Upper lobe of right lung (tissue), 1 donor: Measurements from ENCODE around the gene TDRD10. TPM values are rescaled to one million over a fixed set of nuclear protein-coding genes. Genes with fewer than 3 reads are reported as not detected.

ENCODE experiments used
- ATAC-seq: fragments of 200-7000 bp; cut with Tn5 transposase; one replicate; pipeline ENCODE4 v1.9.1; 2020; ENCODE audit warnings: mild to moderate bottlenecking, moderate library complexity
- DNase-seq: peaks from one replicate; pipeline ENCODE4 v3.0.0-alpha.2; 2020
- H3K27ac ChIP-seq: fragments of 200-600 bp; one replicate; pipeline ENCODE4 v1.8.0; 2022
- H3K27me3 ChIP-seq: fragments of 200-600 bp; one replicate; pipeline ENCODE4 v1.8.0; 2022; ENCODE audit warnings: mild to moderate bottlenecking
- H3K36me3 ChIP-seq: fragments of 200-600 bp; one replicate; pipeline ENCODE4 v1.8.0; 2022
- H3K4me1 ChIP-seq: fragments of 200-600 bp; one replicate; pipeline ENCODE4 v1.8.0; 2022
- H3K4me3 ChIP-seq: fragments of 200-600 bp; one replicate; pipeline ENCODE4 v1.8.0; 2022; ENCODE audit warnings: mild to moderate bottlenecking
- H3K9me3 ChIP-seq: fragments of 200-600 bp; one replicate; pipeline ENCODE4 v1.8.0; 2022
- CTCF ChIP-seq: fragments of 200-600 bp; IDR thresholded peaks from one replicate; pipeline ENCODE4 v1.8.0; 2022; ENCODE audit warnings: antibody characterized with exemption
- intact Hi-C: fragments of 100-400 bp; cut with DNase I; formaldehyde crosslinking; loops from one replicate; pipeline ENCODE4 v1.11.0; 2022
- total RNA-seq: library from RNA; stranded (reverse); fragmentation: NEBNext Ultra II Directional; extraction: Animal tissue kit (Norgen Biotek cat#: 25700); gene quantifications from one replicate; pipeline ENCODE4 v1.2.1, GENCODE V29; 2021
- donor health status: DM: no; HTN: yes; CAD: no; lungs with severe emphysema.

The TDRD10 gene
- total RNA-seq, 1 donor from 2014 or later = 21.7 TPM

DNA sequence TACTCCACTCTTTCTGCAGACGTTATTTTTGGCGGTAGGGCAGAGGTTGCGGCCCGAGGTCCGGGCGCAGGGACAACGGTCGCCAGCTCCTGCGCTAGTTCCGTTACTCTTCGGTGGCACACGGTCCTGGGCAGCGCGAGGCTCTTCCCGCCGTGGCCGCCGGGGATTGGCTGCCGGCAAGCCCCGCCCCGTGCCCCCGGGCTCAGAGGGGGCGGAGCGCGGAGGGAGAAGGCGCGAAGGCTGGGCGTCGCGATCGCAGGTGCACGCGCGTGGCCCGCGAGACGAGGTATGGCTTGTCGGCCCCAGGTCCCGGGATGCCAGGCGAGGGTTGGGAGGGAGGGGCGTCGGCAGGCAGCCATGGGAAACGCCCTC is 711 bp downstream of the TDRD10 start:
- Histone ChIP-seq H3K9me3 (no peaks in the 10 kb centered on the region), H3K4me1 (peaks cover 16% of the 10 kb centered on the region), H3K27me3 (no peaks in the 10 kb centered on the region), H3K27ac (peak overlapping the region; percentile 84), H3K36me3 (peaks cover 11% of the 10 kb centered on the region), H3K4me3 (peak overlapping the region; percentile 61)
- intact Hi-C loops = no loop called here
- ATAC-seq (peak; percentile 26), DNase-seq (no peak)
- TF ChIP-seq CTCF = no peak

GRCh38 chr1:154503898-154504297 is 1.9 kb downstream of the TDRD10 start:
- peaks cover 4% of the 10 kb centered on the region for H3K36me3 ChIP-seq
- no peak overlapping the region for H3K4me3 ChIP-seq
- no peaks in the 10 kb centered on the region for H3K9me3 ChIP-seq
- H3K27ac ChIP-seq = no peak overlapping the region
- no peak for ATAC-seq
- no peak for DNase-seq
- TF ChIP-seq CTCF = no peak
- H3K4me1 ChIP-seq = peaks cover 12% of the 10 kb centered on the region
- H3K27me3 ChIP-seq = no peaks in the 10 kb centered on the region
- intact Hi-C loops = no loop called here

DNA sequence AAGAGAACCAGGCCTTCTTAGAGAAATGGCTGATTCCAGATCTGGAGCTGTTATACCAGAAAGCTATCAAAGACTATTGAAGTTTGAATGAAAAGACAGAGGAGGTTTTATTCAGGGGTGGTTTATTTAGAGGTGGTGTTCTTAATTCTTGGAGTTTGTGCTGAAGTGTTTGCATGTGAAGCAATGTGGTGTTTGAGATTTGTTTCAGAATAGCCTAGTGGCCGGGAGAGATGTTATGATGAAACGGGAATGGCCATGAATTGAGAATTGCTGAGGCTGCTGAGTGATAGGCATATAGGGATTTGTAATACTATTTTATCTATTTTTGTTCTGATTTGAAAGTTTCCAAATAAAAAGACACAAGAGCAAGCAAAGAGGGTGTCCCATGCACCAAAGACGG is 10.7 kb downstream of the TDRD10 start:
- Histone ChIP-seq H3K27me3 (no peaks in the 10 kb centered on the region), H3K27ac (no peak overlapping the region), H3K36me3 (no peaks in the 10 kb centered on the region), H3K9me3 (no peaks in the 10 kb centered on the region), H3K4me1 (no peaks in the 10 kb centered on the region), H3K4me3 (no peak overlapping the region)
- no peak for TF ChIP-seq CTCF
- DNase-seq = no peak
- intact Hi-C loops = no loop called here
- ATAC-seq = peak; percentile 47

DNA sequence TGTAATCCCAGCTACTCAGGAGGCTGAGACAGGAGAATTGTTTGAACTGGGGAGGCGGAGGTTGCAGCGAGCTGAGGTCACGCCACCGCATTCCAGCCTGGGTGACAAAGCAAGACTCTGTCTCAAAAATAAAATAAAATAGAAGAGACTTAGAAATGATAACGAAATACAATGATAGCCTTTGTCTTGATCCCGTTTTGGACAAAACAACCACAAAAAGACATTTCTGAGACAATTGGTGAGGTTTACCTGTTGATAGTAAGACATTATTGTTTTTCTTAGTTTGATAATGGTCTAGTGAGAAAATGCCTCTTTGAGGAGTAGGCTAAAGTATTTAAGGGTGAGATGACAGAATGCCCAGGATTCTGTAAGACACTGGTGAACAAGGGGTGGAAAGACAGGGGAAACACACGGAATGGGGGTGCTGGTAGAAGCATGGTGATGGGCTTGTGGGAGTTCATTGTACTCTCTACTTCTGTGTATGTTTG is 12.1 kb downstream of the TDRD10 start:
- no peaks in the 10 kb centered on the region for H3K27me3 ChIP-seq
- no peak overlapping the region for H3K4me3 ChIP-seq
- intact Hi-C loops = no loop called here
- no peaks in the 10 kb centered on the region for H3K4me1 ChIP-seq
- no peak for TF ChIP-seq CTCF
- no peaks in the 10 kb centered on the region for H3K9me3 ChIP-seq
- H3K27ac ChIP-seq = no peak overlapping the region
- ATAC-seq (no peak), DNase-seq (no peak)
- H3K36me3 ChIP-seq = no peaks in the 10 kb centered on the region

DNA sequence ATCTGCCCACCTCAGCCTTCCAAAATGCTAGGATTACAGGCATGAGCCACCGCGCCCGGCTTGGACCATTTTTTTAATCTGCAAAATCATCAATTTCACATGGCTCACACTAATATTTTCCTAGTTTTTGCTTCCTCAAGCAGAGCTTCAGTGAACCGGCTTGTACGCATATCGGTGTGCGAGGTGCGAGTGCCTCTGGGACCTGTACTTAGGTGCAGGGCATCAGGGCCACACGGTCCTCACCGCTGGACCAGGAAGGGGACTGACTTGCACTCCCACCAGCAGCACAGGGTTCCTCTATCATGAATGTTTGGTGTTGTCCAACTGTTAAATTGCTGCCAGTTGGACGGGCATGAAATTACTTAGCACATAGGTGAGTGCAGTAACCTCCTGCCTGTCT is 15.6 kb downstream of the TDRD10 start:
- no peak for DNase-seq

More for the DNA sequence above, 15.6 kb downstream of the TDRD10 start:
- Histone ChIP-seq H3K4me3 (no peak overlapping the region), H3K9me3 (no peaks in the 10 kb centered on the region), H3K4me1 (peaks cover 27% of the 10 kb centered on the region), H3K36me3 (no peaks in the 10 kb centered on the region), H3K27me3 (no peaks in the 10 kb centered on the region), H3K27ac (no peak overlapping the region)
- intact Hi-C loops = no loop called here
- ATAC-seq = no peak
- no peak for TF ChIP-seq CTCF
